HepG2 (cell line): ENCODE results near the gene EFCAB3. TPM values are rescaled to one million over a fixed set of nuclear protein-coding genes. Genes with fewer than 3 reads are reported as not detected.

ENCODE experiments used
- BORCS8-MEF2B ChIP-seq: sonication (generic); formaldehyde crosslinking; IDR thresholded peaks from 2 replicates; pipeline ENCODE4 v1.8.0; 2022; ENCODE audit warnings: mild to moderate bottlenecking, missing genetic modification reagents
- GABPA ChIP-seq, 2 experiments: IDR thresholded peaks; 2 replicates each; pipeline ENCODE4 v1.6.1; 2011 to 2016; ENCODE audit warnings: low read depth in 2 of 2, low read length in 1 of 2, missing biosample characterization in 1 of 2, missing genetic modification characterization in 1 of 2
- GZF1 ChIP-seq: sonication (generic); formaldehyde crosslinking; IDR thresholded peaks from 2 replicates; pipeline ENCODE4 v1.5.1; 2020; ENCODE audit warnings: mild to moderate bottlenecking, missing genetic modification reagents
- KDM5A ChIP-seq: fragments of 200-600 bp; sonication (generic); IDR thresholded peaks from 2 replicates; pipeline ENCODE4 v1.7.0; 2018; ENCODE audit warnings: antibody characterized with exemption, mild to moderate bottlenecking, low read length, borderline replicate concordance
- NCOA2 ChIP-seq: sonication (generic); formaldehyde crosslinking; IDR thresholded peaks from 2 replicates; pipeline ENCODE4 v1.8.0; 2022; ENCODE audit warnings: inconsistent platforms
- REPIN1 ChIP-seq: sonication (generic); formaldehyde crosslinking; IDR thresholded peaks from 2 replicates; pipeline ENCODE4 v1.8.0; 2022; ENCODE audit warnings: missing genetic modification reagents, low read depth, mild to moderate bottlenecking, borderline replicate concordance
- SAFB2 ChIP-seq: sonication (generic); formaldehyde crosslinking; IDR thresholded peaks from 2 replicates; pipeline ENCODE4 v1.5.1; 2020; ENCODE audit warnings: missing genetic modification reagents, low read depth, mild to moderate bottlenecking, borderline replicate concordance
- TEAD2 ChIP-seq: sonication (generic); formaldehyde crosslinking; IDR thresholded peaks from 2 replicates; pipeline ENCODE4 v1.9.0; 2021; ENCODE audit warnings: missing genetic modification reagents
- ZNF232 ChIP-seq: sonication (generic); formaldehyde crosslinking; IDR thresholded peaks from 2 replicates; pipeline ENCODE4 v1.4.0; 2020; ENCODE audit warnings: missing genetic modification reagents, borderline replicate concordance
- ZNF274 ChIP-seq: sonication (generic); formaldehyde crosslinking; IDR thresholded peaks from 2 replicates; pipeline ENCODE4 v1.5.1; 2020; ENCODE audit warnings: mild to moderate bottlenecking, missing genetic modification reagents
- ZNF709 ChIP-seq: sonication (generic); formaldehyde crosslinking; IDR thresholded peaks from 2 replicates; pipeline ENCODE4 v1.5.0; 2020; ENCODE audit warnings: mild to moderate bottlenecking, missing genetic modification reagents
- polyA plus RNA-seq, 8 experiments: library from polyadenylated mRNA; depleted of rRNA in 3 of 8; stranded (reverse) in 7 of 8; unstranded in 1 of 8; fragments of >200 nt; fragmentation: Illumina TruSeq in 4 of 8; extraction: Trizol in 4 of 8; gene quantifications; 2 replicates each; pipeline versions ENCODE4 v1.2.1 to v1.2.3, GENCODE V29; 2011 to 2016; ENCODE audit warnings: low read depth in 4 of 8, missing spikeins in 1 of 8, mixed read lengths in 1 of 8; ENCODE audit not compliant: insufficient read depth in 1 of 8
- total RNA-seq, 5 experiments: library from RNA; depleted of rRNA; stranded (reverse); fragments of >200 nt; fragmentation: Illumina TruSeq; extraction: Trizol; gene quantifications; 2 replicates each; pipeline ENCODE4 v1.2.3, GENCODE V29; 2016; ENCODE audit warnings: low read depth in 1 of 5
- TF ChIP-seq, protein P1 (sequence below), 2 experiments: fragments of 450-650 bp in 1 of 2; sonication (generic) in 1 of 2; formaldehyde crosslinking in 1 of 2; IDR thresholded peaks; 2 replicates each; pipeline versions ENCODE4 v1.6.1 to v1.8.0; 2016 to 2022; ENCODE audit warnings: antibody characterized with exemption in 1 of 2, mild to moderate bottlenecking in 1 of 2, missing genetic modification reagents in 1 of 2
- TF ChIP-seq, protein P2 (sequence below): sonication (generic); formaldehyde crosslinking; IDR thresholded peaks from 2 replicates; pipeline ENCODE4 v1.4.0; 2020; ENCODE audit warnings: missing genetic modification reagents
- TF ChIP-seq, protein P3 (sequence below): IDR thresholded peaks from 2 replicates; pipeline ENCODE4 v1.6.1; 2016

Gene EFCAB3
- total and polyA plus RNA-seq, 2 of the 13 experiments (the other 11 are each of a cell fraction or from before 2014, with no cell fraction given): not detected

DNA sequence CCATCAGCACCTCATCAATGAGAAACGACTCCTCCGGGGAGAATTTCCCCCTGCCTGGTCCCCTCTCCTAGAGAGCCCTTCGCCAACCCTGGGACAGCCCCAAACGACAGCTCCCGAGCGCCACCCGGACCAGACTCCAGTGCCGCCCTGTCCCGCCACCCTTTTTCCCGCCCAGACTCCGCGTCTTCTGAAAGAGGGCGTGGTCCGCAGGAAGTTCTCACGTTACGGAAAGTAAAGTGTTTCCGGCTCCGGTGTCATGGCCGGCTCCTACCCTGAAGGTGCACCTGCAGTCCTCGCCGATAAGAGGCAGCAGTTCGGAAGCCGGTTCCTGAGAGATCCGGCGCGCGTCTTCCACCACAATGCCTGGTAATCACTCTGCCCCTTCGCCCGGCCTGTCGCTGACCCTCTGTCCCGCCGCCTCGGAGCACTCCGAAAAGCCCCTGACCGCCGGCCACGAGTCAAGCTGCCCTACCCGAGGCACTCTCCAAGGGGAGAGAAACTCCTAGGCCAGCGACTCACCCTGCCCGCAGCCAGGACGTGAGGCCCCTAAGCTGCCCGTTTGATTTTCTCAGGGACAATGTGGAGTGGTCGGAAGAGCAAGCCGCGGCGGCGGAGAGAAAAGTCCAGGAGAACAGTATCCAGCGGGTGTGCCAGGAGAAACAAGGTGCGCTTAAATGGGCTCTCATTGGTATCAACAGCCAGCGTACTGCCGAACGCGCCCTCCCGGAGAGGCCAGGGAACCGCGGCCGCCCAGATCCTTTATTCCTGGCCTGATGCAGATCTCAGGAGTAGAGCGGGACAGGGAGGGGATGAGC is 43.5 kb downstream of the EFCAB3 start, which contains the start of gene METTL2A (continued):
- TF ChIP-seq, protein P1, sequence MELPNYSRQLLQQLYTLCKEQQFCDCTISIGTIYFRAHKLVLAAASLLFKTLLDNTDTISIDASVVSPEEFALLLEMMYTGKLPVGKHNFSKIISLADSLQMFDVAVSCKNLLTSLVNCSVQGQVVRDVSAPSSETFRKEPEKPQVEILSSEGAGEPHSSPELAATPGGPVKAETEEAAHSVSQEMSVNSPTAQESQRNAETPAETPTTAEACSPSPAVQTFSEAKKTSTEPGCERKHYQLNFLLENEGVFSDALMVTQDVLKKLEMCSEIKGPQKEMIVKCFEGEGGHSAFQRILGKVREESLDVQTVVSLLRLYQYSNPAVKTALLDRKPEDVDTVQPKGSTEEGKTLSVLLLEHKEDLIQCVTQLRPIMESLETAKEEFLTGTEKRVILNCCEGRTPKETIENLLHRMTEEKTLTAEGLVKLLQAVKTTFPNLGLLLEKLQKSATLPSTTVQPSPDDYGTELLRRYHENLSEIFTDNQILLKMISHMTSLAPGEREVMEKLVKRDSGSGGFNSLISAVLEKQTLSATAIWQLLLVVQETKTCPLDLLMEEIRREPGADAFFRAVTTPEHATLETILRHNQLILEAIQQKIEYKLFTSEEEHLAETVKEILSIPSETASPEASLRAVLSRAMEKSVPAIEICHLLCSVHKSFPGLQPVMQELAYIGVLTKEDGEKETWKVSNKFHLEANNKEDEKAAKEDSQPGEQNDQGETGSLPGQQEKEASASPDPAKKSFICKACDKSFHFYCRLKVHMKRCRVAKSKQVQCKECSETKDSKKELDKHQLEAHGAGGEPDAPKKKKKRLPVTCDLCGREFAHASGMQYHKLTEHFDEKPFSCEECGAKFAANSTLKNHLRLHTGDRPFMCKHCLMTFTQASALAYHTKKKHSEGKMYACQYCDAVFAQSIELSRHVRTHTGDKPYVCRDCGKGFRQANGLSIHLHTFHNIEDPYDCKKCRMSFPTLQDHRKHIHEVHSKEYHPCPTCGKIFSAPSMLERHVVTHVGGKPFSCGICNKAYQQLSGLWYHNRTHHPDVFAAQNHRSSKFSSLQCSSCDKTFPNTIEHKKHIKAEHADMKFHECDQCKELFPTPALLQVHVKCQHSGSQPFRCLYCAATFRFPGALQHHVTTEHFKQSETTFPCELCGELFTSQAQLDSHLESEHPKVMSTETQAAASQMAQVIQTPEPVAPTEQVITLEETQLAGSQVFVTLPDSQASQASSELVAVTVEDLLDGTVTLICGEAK (IDR thresholded peaks at IDR 0.05): peak; percentile 64
- TF ChIP-seq, protein P1 (CRISPR knock-in tag; IDR thresholded peaks at IDR 0.05): peak; percentile 77
- peak; percentile 62; the same call in 1 of the 2 replicates for TF ChIP-seq SAFB2
- TF ChIP-seq GABPA (IDR thresholded peaks at IDR 0.05; ENCODE audit: low read depth, low read length): peak; percentile 86
- TF ChIP-seq GABPA (CRISPR knock-in tag; IDR thresholded peaks at IDR 0.05; ENCODE audit: low read depth): peak; percentile 97
- TF ChIP-seq REPIN1 (CRISPR knock-in tag): peak; percentile 77
- TF ChIP-seq ZNF232 (CRISPR knock-in tag): 0 out of 2 replicates have a peak, but pooled peaks have one; percentile 43
- TF ChIP-seq TEAD2: peak; percentile 63; the same call in 1 of the 2 replicates
- TF ChIP-seq, protein P2, sequence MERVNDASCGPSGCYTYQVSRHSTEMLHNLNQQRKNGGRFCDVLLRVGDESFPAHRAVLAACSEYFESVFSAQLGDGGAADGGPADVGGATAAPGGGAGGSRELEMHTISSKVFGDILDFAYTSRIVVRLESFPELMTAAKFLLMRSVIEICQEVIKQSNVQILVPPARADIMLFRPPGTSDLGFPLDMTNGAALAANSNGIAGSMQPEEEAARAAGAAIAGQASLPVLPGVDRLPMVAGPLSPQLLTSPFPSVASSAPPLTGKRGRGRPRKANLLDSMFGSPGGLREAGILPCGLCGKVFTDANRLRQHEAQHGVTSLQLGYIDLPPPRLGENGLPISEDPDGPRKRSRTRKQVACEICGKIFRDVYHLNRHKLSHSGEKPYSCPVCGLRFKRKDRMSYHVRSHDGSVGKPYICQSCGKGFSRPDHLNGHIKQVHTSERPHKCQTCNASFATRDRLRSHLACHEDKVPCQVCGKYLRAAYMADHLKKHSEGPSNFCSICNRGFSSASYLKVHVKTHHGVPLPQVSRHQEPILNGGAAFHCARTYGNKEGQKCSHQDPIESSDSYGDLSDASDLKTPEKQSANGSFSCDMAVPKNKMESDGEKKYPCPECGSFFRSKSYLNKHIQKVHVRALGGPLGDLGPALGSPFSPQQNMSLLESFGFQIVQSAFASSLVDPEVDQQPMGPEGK (CRISPR knock-in tag): peak; percentile 57
- TF ChIP-seq, protein P3, sequence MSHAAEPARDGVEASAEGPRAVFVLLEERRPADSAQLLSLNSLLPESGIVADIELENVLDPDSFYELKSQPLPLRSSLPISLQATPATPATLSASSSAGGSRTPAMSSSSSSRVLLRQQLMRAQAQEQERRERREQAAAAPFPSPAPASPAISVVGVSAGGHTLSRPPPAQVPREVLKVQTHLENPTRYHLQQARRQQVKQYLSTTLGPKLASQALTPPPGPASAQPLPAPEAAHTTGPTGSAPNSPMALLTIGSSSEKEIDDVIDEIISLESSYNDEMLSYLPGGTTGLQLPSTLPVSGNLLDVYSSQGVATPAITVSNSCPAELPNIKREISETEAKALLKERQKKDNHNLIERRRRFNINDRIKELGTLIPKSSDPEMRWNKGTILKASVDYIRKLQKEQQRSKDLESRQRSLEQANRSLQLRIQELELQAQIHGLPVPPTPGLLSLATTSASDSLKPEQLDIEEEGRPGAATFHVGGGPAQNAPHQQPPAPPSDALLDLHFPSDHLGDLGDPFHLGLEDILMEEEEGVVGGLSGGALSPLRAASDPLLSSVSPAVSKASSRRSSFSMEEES (CRISPR knock-in tag): peak; percentile 60; the same call in 1 of the 2 replicates
- TF ChIP-seq BORCS8-MEF2B (CRISPR knock-in tag): peak; percentile 91
- TF ChIP-seq ZNF709 (CRISPR knock-in tag): 0 out of 2 replicates have a peak, but pooled peaks have one; percentile 71
- peak; percentile 36; the same call in 1 of the 2 replicates for TF ChIP-seq NCOA2 (CRISPR knock-in tag)
- TF ChIP-seq GZF1 (CRISPR knock-in tag): peak; percentile 80
- TF ChIP-seq KDM5A: peak; percentile 80
- TF ChIP-seq ZNF274 (CRISPR knock-in tag): peak; percentile 79
